ENCODE results near the gene HIBCH.
A peak's percentile ranks its signal among the peaks of the same experiment; 100 is the strongest.
"Not testable (repeated sequence)": the region's sequence is repeated elsewhere in the genome, so short reads cannot be mapped to it uniquely, and the experiment has no call there.

The HIBCH gene, protein sequence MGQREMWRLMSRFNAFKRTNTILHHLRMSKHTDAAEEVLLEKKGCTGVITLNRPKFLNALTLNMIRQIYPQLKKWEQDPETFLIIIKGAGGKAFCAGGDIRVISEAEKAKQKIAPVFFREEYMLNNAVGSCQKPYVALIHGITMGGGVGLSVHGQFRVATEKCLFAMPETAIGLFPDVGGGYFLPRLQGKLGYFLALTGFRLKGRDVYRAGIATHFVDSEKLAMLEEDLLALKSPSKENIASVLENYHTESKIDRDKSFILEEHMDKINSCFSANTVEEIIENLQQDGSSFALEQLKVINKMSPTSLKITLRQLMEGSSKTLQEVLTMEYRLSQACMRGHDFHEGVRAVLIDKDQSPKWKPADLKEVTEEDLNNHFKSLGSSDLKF

DNA sequence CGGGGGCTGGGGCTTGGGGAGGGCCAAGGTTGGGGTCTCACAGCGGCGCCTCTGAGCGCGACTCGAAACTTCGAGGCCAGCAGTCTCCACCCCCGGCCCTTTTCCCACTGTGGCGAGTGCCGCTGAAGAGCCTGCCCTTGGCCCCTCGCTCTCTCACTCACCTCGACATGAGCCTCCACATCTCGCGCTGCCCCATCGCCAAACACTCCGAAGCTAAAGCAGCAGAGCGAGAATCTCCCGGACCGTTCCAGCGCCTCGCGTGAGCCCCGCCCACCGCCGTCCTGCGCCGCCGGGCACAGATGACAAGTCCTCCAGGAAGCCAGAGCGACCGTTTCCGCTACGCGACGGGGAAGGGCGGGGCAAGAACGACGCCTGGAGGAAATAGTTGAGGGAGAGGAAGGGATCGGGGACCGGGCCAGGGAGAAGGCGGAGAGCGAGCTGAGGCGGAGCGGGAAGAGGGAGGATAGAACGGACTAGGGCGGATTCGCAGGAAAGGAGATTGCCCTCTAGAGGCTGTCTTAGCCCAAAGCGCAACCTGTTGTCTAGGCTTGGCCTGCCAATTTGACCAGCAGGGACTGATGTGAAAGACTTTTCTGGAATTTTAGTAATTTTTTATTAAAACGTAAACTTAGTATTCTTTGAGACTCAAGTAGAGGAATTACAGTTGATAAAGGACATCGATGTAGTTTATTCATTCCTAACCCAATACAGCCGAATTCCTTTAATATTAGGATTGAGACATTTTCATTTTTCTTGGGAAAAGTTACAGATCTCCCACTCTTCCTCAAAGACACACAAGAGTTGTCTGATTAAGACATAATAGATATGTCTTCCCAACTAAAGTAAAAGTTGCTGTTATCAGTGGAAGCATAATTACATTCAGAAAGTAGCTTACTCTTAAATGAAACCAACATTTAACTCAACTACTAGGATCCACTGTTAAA is at the start of gene HIBCH:
HIBCH (minus strand) TSS at position 272 of the 944 bp plus-strand sequence; CDS start at position 196, 76 bp downstream.
- DNase-seq (ENCODE audit: low read depth in 2 of 2): peak; percentile 72 to 73

DNA sequence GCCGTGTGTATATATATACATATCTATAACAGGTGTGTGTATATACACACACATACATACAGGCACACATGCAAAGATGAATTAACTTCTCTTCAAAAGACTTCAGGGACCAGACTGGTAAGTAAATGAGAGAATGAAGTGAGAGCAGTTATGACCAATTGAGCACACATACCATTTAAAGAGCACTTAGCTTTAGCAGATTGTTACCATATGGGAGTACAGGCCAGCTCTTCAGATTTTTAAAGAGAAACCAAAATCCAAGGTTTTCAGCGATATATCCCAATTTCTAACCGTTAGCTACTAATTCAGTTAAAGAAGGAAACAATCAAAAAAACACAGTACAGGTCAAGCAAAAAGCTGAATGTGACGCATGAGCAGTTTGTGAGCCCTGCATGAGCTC is 47.5 kb upstream of the HIBCH start:
- DNase-seq (ENCODE audit: low read depth in 2 of 2): no peak

DNA sequence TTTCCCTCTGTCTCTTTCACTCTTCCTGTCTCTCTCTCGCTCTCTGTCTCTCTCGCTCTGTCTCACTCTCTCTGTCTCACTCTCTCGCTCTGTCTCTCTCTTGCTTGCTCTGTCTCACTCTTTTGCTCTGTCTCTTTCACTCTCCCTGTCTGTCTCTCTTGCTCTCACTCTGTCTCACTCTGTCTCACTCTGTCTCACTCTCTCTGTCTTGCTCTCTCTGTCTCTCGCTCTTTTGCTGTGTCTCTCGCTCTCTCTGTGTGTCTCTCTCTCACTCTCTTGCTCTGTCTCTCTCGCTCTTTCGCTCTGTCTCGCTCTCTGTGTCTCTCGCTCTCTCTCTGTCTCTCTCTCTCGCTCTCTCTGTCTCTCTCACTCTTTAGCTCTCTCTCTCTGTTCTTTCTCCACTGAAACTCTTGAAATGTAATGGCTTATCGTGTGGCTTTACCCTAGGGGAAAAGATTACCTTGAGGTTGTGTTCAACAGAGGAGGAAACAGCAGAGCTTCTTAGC is 46.7 kb upstream of the HIBCH start:
- no peak for DNase-seq (ENCODE audit: low read depth in 2 of 2)

DNA sequence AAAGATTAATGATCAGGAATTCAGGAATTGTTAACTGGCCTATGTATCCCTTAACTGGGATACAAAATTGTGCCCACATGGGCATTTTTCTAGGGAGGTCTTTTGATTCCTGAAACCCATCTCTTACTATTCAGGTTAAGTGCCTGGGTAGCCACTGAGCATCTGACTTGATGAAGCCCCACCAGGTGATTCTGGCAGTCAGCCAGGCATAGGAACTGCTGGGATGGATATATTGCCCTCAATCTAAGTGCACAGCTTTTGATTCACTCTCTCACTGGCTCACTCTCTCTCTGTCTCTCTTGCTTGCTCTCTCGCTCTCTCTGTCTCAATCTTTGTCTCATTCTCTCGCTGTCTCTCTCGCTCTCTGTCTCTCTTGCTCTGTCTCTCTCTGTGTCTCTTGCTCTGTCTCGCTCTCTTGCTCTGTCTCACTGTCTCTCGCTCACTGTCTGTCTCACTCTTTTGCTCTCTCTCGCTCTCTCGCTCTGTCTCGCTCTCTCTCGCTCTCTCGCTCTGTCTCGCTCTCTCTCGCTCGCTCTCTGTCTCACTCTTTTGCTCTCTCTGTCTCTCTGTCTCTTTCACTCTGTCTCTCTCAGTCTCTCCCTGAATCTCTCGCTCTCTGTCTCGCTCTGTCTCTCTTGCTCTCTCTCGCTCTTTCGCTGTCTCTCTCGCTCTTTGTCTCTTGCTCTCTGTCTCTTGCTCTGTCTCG is 46.0 kb upstream of the HIBCH start:
- no peak for DNase-seq (ENCODE audit: low read depth in 2 of 2)

DNA sequence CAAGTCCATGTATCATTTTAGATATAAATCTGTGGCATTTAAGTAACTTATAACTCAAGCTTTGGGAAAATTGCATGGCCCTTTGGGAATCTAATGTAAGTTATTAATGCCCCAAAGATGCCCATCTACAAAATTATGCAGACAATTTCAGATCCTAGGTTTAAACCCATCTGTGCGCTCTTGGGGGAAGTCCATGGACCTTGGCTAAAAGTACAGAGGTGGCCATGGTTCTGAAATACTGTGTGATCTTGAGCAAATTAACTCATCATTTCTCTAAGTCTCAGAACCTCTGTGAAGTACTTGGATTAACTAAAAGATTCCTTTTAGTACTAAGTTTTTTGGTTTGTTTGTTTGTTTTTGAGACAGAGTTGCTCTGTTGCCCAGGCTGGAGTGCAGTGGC is 43.3 kb upstream of the HIBCH start:
- no peak for DNase-seq (ENCODE audit: low read depth in 2 of 2)

DNA sequence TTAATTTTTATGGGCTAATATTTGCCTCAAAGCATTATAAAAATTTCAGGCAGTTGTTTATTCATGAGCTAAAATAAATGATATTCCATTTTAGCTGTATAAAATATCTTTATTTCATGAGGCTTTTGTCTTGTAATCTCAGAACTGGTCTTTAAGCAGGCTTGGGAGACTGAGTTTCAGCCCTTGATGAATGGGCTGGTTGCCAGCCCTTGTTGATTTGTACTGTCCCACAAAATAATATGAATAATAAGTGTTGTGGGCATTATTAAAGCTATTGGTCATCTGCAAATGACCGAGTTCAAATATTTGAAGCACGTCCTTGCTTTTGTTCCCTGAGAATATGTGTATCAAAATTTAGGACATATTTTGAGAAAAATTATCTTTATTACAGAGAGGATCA is 41.9 kb upstream of the HIBCH start:
- DNase-seq (ENCODE audit: low read depth in 2 of 2): no peak

DNA sequence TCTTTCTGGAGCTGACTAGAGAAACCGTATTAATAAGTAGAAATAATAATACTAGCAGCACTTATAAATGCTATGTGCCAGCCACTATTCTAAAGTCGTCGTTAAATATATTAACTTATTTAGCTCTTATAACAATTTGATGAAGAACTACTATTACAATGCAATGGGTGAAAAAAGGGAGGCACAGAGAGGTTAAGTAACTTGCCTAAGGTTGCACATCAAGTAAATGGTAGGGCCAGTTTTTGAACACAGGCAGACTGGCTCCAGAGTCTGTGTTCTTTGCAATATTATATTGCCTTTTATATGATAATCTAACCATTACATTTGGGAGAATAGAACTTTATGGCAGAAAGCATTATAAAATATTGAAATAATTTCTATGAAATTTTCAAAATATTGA is 41.3 kb upstream of the HIBCH start:
- no peak for DNase-seq (ENCODE audit: low read depth in 2 of 2)

DNA sequence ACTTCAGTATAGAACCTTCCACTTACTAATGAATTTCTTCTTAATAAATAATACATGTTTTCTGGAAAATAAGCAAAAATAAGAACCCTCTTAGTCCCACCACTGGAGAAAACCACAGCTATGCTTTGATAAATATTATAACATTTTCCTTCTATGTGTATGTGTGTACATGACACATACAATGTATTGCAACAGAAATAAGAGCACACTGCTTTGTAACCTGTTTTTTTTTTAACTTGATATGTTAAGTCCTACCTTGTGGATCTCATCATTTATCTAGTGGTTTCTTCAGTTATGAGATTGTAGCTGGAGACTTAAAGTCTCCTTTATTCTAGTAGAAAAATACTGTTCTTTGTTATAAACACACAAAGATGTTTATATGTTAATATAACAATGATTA is 40.9 kb upstream of the HIBCH start:
- no peak for DNase-seq (ENCODE audit: low read depth in 2 of 2)

DNA sequence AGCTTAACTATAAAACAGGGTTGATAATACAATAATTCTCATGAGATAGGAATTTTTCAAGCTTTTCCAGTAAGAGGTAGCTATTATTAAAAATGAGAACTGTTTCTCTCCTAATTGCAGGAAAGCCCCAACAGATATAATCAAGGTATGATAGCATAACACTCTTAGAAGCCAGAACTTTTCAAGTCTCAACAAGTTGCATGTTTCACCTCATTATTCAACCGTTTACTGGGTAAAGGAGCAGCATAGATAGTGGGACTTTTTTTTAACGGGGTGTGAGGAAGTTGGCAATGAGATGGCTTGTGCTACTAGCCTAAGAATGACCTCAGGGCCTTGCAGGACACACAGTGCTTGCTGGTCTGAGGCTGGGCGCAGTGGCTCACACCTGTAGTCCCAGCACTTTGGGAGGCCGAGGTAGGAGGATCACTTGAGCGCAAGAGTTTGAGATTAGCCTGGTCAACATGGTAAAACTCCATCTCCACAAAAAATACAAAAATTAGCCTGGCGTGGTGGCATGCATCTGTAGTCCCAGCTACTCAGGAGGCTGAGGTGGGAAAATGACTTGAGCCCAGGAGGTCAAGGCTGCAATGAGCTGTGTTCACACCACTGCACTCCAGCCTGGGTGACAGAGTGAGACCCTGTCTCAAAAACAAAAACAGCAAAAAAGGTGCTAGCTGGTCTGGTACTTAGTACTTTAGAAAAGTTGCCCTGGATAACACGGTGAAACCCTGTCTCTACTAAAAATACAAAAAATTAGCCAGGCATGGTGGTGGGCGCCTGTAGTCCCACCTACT is 39.2 kb upstream of the HIBCH start:
- not testable (repeated sequence) for DNase-seq (ENCODE audit: low read depth in 2 of 2)

DNA sequence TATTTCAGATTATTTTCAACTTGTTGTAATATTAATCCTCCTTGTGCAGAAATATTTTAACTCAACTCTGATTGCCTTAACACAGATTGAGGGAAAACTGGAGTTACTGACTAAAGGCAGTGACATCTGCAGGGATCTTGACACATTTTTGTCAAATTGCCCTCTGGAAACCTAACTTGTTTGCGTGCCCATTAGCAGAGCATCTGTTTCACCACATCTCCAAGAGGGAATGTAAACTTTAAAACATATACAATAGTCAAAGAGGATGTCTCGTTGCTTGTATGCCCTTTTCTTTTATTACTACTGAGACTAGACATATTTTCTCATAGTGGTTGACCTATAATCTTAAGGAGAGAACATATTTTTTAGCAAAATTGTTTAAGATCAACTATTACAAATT is 38.0 kb upstream of the HIBCH start:
- no peak for DNase-seq (ENCODE audit: low read depth in 2 of 2)

DNA sequence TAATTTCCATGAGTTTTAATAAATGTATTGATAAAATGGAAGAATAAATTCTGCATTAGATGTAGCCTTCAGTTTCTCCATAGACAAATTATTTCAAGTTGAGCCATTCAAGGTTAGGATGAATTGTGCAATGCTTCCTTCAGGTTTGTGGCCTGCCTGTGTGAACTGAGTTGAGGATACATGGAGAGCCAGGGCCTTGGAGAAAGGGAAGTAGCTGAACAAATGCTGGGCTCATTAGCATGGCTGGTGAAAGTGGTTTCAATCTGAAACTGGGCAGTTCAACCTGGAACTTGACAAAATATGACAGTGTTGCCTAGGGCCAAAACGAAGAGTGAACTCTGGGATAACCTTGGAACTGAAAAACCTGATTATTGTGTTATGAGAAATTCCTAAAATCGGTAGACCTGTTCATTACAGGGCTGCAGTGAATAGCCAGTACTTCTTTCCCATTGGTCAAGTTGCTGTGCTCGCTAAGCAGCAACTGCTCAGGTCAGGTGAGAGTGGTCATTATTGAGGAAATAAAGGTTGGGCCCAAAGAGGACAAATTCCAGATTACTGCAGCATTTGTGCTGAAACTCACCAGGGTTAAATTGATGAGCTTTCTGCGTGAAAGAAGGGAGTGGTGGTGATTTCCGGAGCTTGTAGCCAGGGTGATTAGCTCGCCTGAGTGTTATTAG is 36.5 kb upstream of the HIBCH start:
- no peak for DNase-seq (ENCODE audit: low read depth in 2 of 2)

DNA sequence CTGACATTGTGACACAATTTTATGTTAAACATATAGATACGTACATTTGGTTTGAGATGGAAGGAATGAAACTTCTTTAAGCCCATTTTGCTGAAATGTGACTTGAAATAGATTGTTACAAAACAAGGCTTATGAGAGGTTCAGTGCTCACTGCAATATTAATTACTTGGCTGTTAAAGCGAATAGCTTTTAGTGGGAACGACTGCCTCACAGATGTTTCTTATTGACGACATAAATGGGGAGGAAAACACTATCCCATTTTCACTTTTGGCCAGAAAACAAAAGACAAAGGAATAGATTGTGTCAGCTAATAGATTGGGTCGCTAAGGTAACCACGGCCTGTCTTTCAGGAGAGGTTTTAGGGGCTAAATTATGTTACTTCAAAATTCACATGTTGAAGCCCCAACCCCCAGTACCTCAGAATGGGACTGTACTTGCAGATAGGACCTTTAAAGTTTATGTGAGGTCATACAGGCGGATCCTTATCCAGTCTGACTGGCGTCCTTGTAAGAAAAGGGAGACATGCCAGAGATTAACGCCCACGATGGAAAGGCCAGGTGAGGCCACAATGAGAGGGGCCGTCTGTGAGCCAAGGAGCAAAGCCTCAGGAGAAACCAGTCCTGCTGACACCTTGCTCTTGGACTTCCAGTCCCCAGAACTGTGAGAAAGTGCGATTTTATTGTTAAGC is 34.5 kb upstream of the HIBCH start:
- DNase-seq (ENCODE audit: low read depth in 2 of 2): no peak

DNA sequence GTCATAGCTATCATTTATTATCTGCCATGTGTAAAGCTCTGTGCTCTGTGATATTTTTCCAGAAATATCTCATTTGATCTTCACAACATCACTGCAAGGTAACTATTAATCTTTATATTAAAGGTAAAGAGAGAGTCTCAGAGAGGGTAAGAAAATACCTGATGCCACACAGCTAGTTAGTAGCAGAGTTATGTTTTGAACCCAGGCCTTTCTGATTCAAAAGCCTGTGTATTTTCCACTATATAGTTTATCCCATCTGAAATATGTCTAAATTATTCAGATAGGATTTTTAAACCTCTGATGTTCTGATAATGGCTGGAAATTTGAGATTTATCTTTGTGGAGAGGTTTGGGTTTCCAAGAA is 33.9 kb upstream of the HIBCH start:
- DNase-seq (ENCODE audit: low read depth in 2 of 2): no peak

DNA sequence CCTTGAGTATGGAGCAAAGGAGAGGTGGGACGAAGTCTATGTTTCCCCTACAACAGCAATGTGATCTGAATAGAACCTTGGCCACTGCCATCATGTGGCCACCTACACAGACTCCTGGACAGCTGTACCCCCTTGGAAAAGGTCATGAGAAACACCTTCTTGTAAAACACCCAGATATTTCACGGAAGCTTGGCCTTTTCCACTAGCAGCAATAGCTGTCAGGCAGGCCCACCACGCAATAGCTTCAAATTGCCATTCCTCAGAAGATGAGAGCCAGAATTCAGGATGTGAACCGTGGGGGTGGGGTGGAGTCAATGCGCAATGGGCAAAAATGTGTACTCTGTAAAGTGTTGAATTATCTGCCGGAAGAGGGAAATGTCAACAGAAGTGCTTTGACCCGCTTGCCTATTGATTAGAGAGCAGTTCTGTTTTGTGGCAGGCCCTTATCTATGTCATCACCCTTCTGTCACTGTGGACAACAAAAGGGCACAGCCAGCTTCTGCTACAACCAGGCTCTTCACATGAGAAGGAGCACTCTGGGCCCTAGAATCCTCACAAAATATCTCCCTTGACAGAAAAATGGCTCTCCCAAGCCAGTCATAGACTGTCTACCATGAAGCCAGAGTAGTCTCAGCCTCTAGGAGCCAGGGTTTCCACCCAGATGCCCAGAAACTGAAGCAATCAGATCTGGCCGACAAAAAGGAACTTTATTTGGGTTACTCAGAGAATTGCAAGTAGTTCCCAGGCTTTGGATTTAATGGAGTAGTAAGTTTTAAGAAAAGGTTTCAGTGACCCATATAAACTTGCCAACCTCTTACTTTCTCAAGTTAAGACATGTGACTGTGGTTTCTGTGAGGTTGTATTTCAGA is 33.3 kb upstream of the HIBCH start:
- DNase-seq (ENCODE audit: low read depth in 2 of 2): no peak

DNA sequence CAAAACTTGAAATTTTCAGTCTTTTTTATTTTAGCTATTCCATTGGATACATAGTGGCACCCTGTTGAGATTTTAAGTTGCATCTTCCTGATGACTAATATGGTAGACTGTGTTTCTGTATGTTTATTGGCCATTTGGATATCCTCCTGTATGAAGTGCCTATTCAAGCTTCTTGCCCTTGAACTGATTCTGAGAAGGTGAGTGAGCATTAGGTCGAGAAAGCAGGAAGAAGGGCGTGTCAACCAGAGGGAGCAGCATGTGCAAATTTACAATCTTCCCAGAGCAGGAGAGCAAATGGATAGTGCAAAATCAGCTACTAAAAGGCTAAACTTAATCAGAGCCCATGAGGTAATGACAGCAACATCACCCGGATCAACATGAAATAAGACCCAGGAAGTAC is 32.3 kb upstream of the HIBCH start:
- no peak for DNase-seq (ENCODE audit: low read depth in 2 of 2)

DNA sequence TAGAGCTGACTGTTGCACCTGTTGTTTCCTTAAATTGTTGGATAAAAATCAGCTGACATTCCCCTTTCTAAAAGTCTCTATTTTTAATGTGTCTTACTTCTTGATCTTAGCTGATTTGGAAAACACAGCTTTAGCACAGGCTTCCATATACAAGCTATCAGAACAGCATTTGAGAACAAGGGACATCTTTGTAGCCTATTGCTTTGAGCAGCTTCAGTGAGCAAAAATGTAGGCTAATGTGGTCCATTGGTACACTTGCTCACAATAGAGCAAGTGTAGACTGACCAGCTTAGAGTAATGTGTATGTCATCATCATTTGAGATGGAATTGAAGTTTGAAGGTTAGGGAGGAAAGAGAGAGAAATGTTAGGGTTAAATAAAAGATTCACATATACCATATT is 30.7 kb upstream of the HIBCH start:
- DNase-seq (ENCODE audit: low read depth in 2 of 2): no peak

DNA sequence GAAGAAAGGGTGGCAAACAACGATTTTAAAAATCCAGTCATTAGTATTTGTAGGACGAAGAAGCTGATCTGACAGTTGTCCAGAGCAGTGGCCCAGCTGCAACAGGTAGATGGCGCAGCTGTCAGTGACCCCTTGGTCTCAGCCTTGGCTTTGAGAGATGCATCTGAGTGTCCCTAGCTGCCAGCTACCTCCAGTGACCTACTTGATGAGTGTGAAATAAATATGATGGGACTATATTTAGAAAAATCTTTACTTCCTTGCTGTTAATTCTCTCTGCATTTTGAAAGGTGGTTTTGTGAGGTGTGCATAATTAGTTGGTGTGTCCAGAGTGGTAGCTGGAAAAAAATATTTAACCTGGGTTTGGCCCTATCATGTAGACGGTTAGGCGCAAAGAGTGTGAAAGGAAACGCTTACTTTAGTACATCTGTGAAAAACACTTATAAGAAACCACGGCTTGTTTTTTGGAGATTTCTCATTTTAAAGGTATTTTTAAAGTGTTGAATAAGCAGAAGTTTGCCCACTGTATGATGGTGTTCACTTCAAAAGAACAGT is 24.7 kb upstream of the HIBCH start:
- DNase-seq (ENCODE audit: low read depth in 2 of 2): no peak

DNA sequence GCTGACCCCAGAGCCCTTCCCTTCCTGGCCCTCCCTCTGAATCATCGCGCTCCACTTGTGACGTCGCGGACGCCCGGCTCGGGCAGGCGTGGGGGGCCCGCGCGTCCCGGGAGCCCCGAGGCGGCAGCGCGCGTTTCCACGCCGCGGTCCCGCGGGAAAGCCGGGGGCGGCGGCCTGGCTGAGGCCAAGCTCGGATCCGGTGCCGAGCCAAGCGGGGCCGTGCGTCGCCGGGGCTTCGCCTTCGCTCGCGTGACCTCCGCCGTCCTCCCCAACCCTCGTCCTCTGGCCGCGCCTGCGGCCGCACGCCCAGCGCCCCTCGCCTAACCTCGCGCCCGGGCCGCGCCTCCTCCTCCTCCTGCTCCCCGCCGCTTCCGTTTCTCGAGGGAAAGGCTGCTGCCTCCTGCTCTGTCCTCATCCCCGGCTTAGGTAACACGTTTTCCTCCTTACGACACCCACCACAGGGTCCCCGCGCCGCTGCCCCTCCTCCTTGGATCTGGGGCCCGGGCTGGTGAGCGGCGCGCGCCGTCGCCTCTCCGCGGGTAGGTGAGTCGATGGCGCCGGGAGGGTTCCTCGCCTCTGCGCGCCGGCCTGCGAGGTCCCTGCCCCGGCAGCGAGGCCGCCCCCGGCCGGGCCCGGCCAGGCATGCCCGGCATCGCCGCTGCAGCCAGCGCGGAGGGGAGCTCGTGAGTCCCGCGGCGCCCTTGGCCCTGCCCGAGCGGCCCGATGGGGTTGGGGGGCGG is 24.1 kb upstream of the HIBCH start, which contains the start of gene INPP1:
INPP1 (plus strand) TSS at position 54 of the 740 bp plus-strand sequence. CDS start 16,514 bp downstream, outside the sequence.
- DNase-seq (ENCODE audit: low read depth in 2 of 2): no peak

Measured in stimulated activated CD8-positive, alpha-beta memory T cell treated with anti-CD3 and anti-CD28 coated beads, Interleukin-7, amount 100 ng/mL, for 1 hour (primary cell).